PFSK-1 (cell line): ENCODE data around the gene EVL.

ENCODE experiments used
- POLR2AphosphoS5 ChIP-seq: IDR thresholded peaks from 2 replicates; pipeline ENCODE4 v1.6.1; 2012; ENCODE audit warnings: low read depth, mild to moderate bottlenecking, control low read depth, low read length, moderate library complexity
- SIN3A ChIP-seq: IDR thresholded peaks from 2 replicates; pipeline ENCODE4 v1.6.1; 2012; ENCODE audit warnings: mild to moderate bottlenecking, low read length, moderate library complexity, borderline replicate concordance; ENCODE audit not compliant: insufficient read depth
- TAF1 ChIP-seq: IDR thresholded peaks from 2 replicates; pipeline ENCODE4 v1.6.1; 2012; ENCODE audit warnings: low read length, control low read depth, borderline replicate concordance; ENCODE audit not compliant: insufficient read depth

- TF ChIP-seq POLR2AphosphoS5 (no peak), TAF1 (no peak), SIN3A (no peak)
Measured at GRCh38 chr14:100132903-100133510, 67.8 kb downstream of the EVL start.
